Astrocyte of the spinal cord (primary cell): ENCODE measurements around the gene FBXL5.

ENCODE experiments used
- DNase-seq: peaks from one replicate; pipeline ENCODE4 v3.0.0; 2011; ENCODE audit warnings: low read depth, low spot score
- H3K4me3 ChIP-seq: 2 replicates; pipeline ENCODE4 v1.5.1; 2011; ENCODE audit warnings: low read depth, mild to moderate bottlenecking, low read length, moderate library complexity
- CTCF ChIP-seq: IDR thresholded peaks from 2 replicates; pipeline ENCODE4 v1.5.1; 2012; ENCODE audit warnings: low read depth, mild to moderate bottlenecking, low read length, inconsistent platforms
- in situ Hi-C: cut with HindIII; loops from 2 replicates; pipeline ENCODE4 v1.10.0; 2017; ENCODE audit warnings: low sequenced_read_pairs

The FBXL5 gene

GRCh38 chr4:15658781-15659180, 3.6 kb upstream of the FBXL5 start:
- no peak for DNase-seq
- no peak for TF ChIP-seq CTCF
- in situ Hi-C loops = no loop called here
- no peak overlapping the region for H3K4me3 ChIP-seq

- no peak for TF ChIP-seq CTCF
- no peak for DNase-seq
- in situ Hi-C loops = no loop called here
- no peak overlapping the region for H3K4me3 ChIP-seq
These were observed 3.1 kb upstream of the FBXL5 start for GRCh38 chr4:15658136-15658770.

- in situ Hi-C loops = no loop called here
- H3K4me3 ChIP-seq = no peak overlapping the region
- no peak for TF ChIP-seq CTCF
- no peak for DNase-seq
These were observed 2.2 kb upstream of the FBXL5 start for GRCh38 chr4:15657366-15657765.

- peak; percentile 51 for DNase-seq
- H3K4me3 ChIP-seq = peak overlapping the region; percentile 39
- no peak for TF ChIP-seq CTCF
- in situ Hi-C loops = no loop called here
These were observed 897 bp upstream of the FBXL5 start for GRCh38 chr4:15656038-15656470.

- TF ChIP-seq CTCF = no peak
- in situ Hi-C loops = no loop called here
- DNase-seq = peak; percentile 46
- peak overlapping the region; percentile 75 for H3K4me3 ChIP-seq
These were observed 449 bp downstream of the FBXL5 start for GRCh38 chr4:15654593-15655222.

- peak overlapping the region; percentile 75 for H3K4me3 ChIP-seq
- DNase-seq = peak; percentile 64
- in situ Hi-C loops = no loop called here
- no peak for TF ChIP-seq CTCF
These were observed 1.1 kb downstream of the FBXL5 start for GRCh38 chr4:15653864-15654592.
